Activated naive CD8-positive, alpha-beta T cell (primary cell): ENCODE measurements around the gene KIF6.

Experiments
- H3K27ac Mint-ChIP-seq: one replicate; pipeline ENCODE4 v1.8.0; 2021; ENCODE audit warnings: mixed read lengths
- H3K27me3 Mint-ChIP-seq: one replicate; pipeline ENCODE4 v1.8.0; 2021; ENCODE audit warnings: mixed read lengths
- H3K36me3 Mint-ChIP-seq: one replicate; pipeline ENCODE4 v1.8.0; 2021; ENCODE audit warnings: mixed read lengths
- H3K4me1 Mint-ChIP-seq: one replicate; pipeline ENCODE4 v1.8.0; 2021; ENCODE audit warnings: low read depth, mixed read lengths
- H3K4me3 Mint-ChIP-seq: one replicate; pipeline ENCODE4 v1.8.0; 2021; ENCODE audit warnings: mild to moderate bottlenecking, mixed read lengths
- H3K9me3 Mint-ChIP-seq: one replicate; pipeline ENCODE4 v1.8.0; 2021; ENCODE audit warnings: low read depth, mixed read lengths

The KIF6 gene

GRCh38 chr6:39476670-39477069 lies 248.5 kb downstream of the KIF6 start:
- H3K4me3 Mint-ChIP-seq, result no peak overlapping the region
- no peaks in the 10 kb centered on the region for H3K27me3 Mint-ChIP-seq
- peaks cover 9% of the 10 kb centered on the region for H3K4me1 Mint-ChIP-seq
- H3K9me3 Mint-ChIP-seq, result no peaks in the 10 kb centered on the region
- no peak overlapping the region for H3K27ac Mint-ChIP-seq
- H3K36me3 Mint-ChIP-seq, result no peaks in the 10 kb centered on the region

- no peaks in the 10 kb centered on the region for H3K36me3 Mint-ChIP-seq
- H3K4me3 Mint-ChIP-seq, result no peak overlapping the region
- H3K27me3 Mint-ChIP-seq, result no peaks in the 10 kb centered on the region
- no peaks in the 10 kb centered on the region for H3K9me3 Mint-ChIP-seq
- H3K4me1 Mint-ChIP-seq, result peaks cover 9% of the 10 kb centered on the region
- H3K27ac Mint-ChIP-seq, result no peak overlapping the region
These were observed 249.1 kb downstream of the KIF6 start for GRCh38 chr6:39476151-39476550.

- Mint-ChIP-seq H3K4me3 (no peak overlapping the region), H3K9me3 (peaks cover 7% of the 10 kb centered on the region), H3K36me3 (no peaks in the 10 kb centered on the region), H3K27ac (no peak overlapping the region), H3K4me1 (peaks cover 9% of the 10 kb centered on the region), H3K27me3 (no peaks in the 10 kb centered on the region)
These were observed 253.1 kb downstream of the KIF6 start for GRCh38 chr6:39471954-39472659.

GRCh38 chr6:39470506-39470905 lies 254.7 kb downstream of the KIF6 start:
- no peaks in the 10 kb centered on the region for H3K36me3 Mint-ChIP-seq
- H3K4me3 Mint-ChIP-seq, result no peak overlapping the region
- peaks cover 3% of the 10 kb centered on the region for H3K27me3 Mint-ChIP-seq
- H3K27ac Mint-ChIP-seq, result no peak overlapping the region
- H3K4me1 Mint-ChIP-seq, result peaks cover 9% of the 10 kb centered on the region
- H3K9me3 Mint-ChIP-seq, result peaks cover 7% of the 10 kb centered on the region

- Mint-ChIP-seq H3K36me3 (no peaks in the 10 kb centered on the region), H3K27me3 (peaks cover 10% of the 10 kb centered on the region), H3K9me3 (peaks cover 7% of the 10 kb centered on the region), H3K27ac (no peak overlapping the region), H3K4me1 (peaks cover 9% of the 10 kb centered on the region), H3K4me3 (no peak overlapping the region)
These were observed 256.8 kb downstream of the KIF6 start for GRCh38 chr6:39468385-39468784.

GRCh38 chr6:39466631-39467030 lies 258.6 kb downstream of the KIF6 start:
- Mint-ChIP-seq H3K36me3 (no peaks in the 10 kb centered on the region), H3K4me1 (no peaks in the 10 kb centered on the region), H3K27ac (no peak overlapping the region), H3K9me3 (peaks cover 7% of the 10 kb centered on the region), H3K4me3 (no peak overlapping the region), H3K27me3 (peaks cover 10% of the 10 kb centered on the region)

GRCh38 chr6:39465539-39465938 lies 259.7 kb downstream of the KIF6 start:
- H3K36me3 Mint-ChIP-seq, result no peaks in the 10 kb centered on the region
- peaks cover 7% of the 10 kb centered on the region for H3K9me3 Mint-ChIP-seq
- H3K27me3 Mint-ChIP-seq, result peaks cover 11% of the 10 kb centered on the region
- H3K27ac Mint-ChIP-seq, result no peak overlapping the region
- H3K4me1 Mint-ChIP-seq, result no peaks in the 10 kb centered on the region
- H3K4me3 Mint-ChIP-seq, result no peak overlapping the region

- Mint-ChIP-seq H3K27me3 (peaks cover 11% of the 10 kb centered on the region), H3K4me3 (no peak overlapping the region), H3K36me3 (no peaks in the 10 kb centered on the region), H3K4me1 (no peaks in the 10 kb centered on the region), H3K9me3 (peaks cover 7% of the 10 kb centered on the region), H3K27ac (no peak overlapping the region)
These were observed 261.1 kb downstream of the KIF6 start for GRCh38 chr6:39464067-39464466.

- Mint-ChIP-seq H3K27ac (no peak overlapping the region), H3K9me3 (peaks cover 5% of the 10 kb centered on the region), H3K4me1 (peaks cover 2% of the 10 kb centered on the region), H3K27me3 (peaks cover 15% of the 10 kb centered on the region), H3K36me3 (no peaks in the 10 kb centered on the region), H3K4me3 (no peak overlapping the region)
These were observed 271.2 kb downstream of the KIF6 start for GRCh38 chr6:39453956-39454524.

- no peak overlapping the region for H3K4me3 Mint-ChIP-seq
- peaks cover 2% of the 10 kb centered on the region for H3K4me1 Mint-ChIP-seq
- H3K9me3 Mint-ChIP-seq, result peaks cover 5% of the 10 kb centered on the region
- no peaks in the 10 kb centered on the region for H3K36me3 Mint-ChIP-seq
- H3K27me3 Mint-ChIP-seq, result peaks cover 19% of the 10 kb centered on the region
- no peak overlapping the region for H3K27ac Mint-ChIP-seq
These were observed 272.0 kb downstream of the KIF6 start for GRCh38 chr6:39453241-39453640.

- no peak overlapping the region for H3K4me3 Mint-ChIP-seq
- H3K27ac Mint-ChIP-seq, result no peak overlapping the region
- H3K27me3 Mint-ChIP-seq, result peaks cover 19% of the 10 kb centered on the region
- H3K36me3 Mint-ChIP-seq, result no peaks in the 10 kb centered on the region
- peaks cover 5% of the 10 kb centered on the region for H3K9me3 Mint-ChIP-seq
- peaks cover 2% of the 10 kb centered on the region for H3K4me1 Mint-ChIP-seq
These were observed 272.7 kb downstream of the KIF6 start for GRCh38 chr6:39452306-39453145.

GRCh38 chr6:39451831-39452230 lies 273.4 kb downstream of the KIF6 start:
- H3K4me3 Mint-ChIP-seq, result no peak overlapping the region
- H3K36me3 Mint-ChIP-seq, result no peaks in the 10 kb centered on the region
- H3K9me3 Mint-ChIP-seq, result peaks cover 5% of the 10 kb centered on the region
- no peak overlapping the region for H3K27ac Mint-ChIP-seq
- H3K4me1 Mint-ChIP-seq, result peaks cover 4% of the 10 kb centered on the region
- peaks cover 22% of the 10 kb centered on the region for H3K27me3 Mint-ChIP-seq

GRCh38 chr6:39449022-39449421 lies 276.2 kb downstream of the KIF6 start:
- H3K27ac Mint-ChIP-seq, result no peak overlapping the region
- peaks cover 4% of the 10 kb centered on the region for H3K4me1 Mint-ChIP-seq
- peaks cover 2% of the 10 kb centered on the region for H3K9me3 Mint-ChIP-seq
- no peak overlapping the region for H3K4me3 Mint-ChIP-seq
- H3K36me3 Mint-ChIP-seq, result no peaks in the 10 kb centered on the region
- peaks cover 26% of the 10 kb centered on the region for H3K27me3 Mint-ChIP-seq

GRCh38 chr6:39446909-39447308 lies 278.3 kb downstream of the KIF6 start:
- Mint-ChIP-seq H3K4me1 (peaks cover 2% of the 10 kb centered on the region), H3K4me3 (no peak overlapping the region), H3K27me3 (peaks cover 19% of the 10 kb centered on the region), H3K36me3 (no peaks in the 10 kb centered on the region), H3K9me3 (no peaks in the 10 kb centered on the region), H3K27ac (no peak overlapping the region)

GRCh38 chr6:39445667-39446066 lies 279.5 kb downstream of the KIF6 start:
- Mint-ChIP-seq H3K27ac (no peak overlapping the region), H3K4me1 (peaks cover 2% of the 10 kb centered on the region), H3K4me3 (no peak overlapping the region), H3K36me3 (no peaks in the 10 kb centered on the region), H3K9me3 (no peaks in the 10 kb centered on the region), H3K27me3 (peaks cover 16% of the 10 kb centered on the region)
